Spleen (tissue), 11 donors: Measurements from ENCODE around the gene NKD1. TPM values are rescaled to one million over a fixed set of nuclear protein-coding genes. Genes with fewer than 3 reads are reported as not detected.

Source experiments
- DNase-seq: peaks from one replicate; pipeline ENCODE4 v3.0.0-alpha.2; 2020
- H3K27ac ChIP-seq, 8 donors: fragments of 200-600 bp; sonication (generic) in 7 of 8; 1 replicate in 4 of 8; 2 replicates in 4 of 8; pipeline versions ENCODE4 v1.5.0 to v1.8.0; 2016 to 2021; ENCODE audit warnings: inconsistent platforms in 4 of 8, mild to moderate bottlenecking in 4 of 8, moderate library complexity in 1 of 8
- H3K27me3 ChIP-seq, 7 donors: fragments of 200-600 bp; sonication (generic) in 6 of 7; replicated peaks in 1 of 7; 1 replicate in 4 of 7; 2 replicates in 3 of 7; pipeline versions ENCODE4 v1.5.0 to v1.8.0; 2016 to 2021; ENCODE audit warnings: inconsistent platforms in 3 of 7, mild to moderate bottlenecking in 1 of 7
- H3K36me3 ChIP-seq, 6 donors: fragments of 200-600 bp; sonication (generic) in 5 of 6; 1 replicate in 4 of 6; 2 replicates in 2 of 6; pipeline versions ENCODE4 v1.5.0 to v1.8.0; 2016 to 2021; ENCODE audit warnings: inconsistent platforms in 2 of 6
- H3K4me1 ChIP-seq, 6 donors: fragments of 200-600 bp; sonication (generic) in 5 of 6; 1 replicate in 3 of 6; 2 replicates in 3 of 6; pipeline versions ENCODE4 v1.5.0 to v1.8.0; 2016 to 2021; ENCODE audit warnings: inconsistent platforms in 3 of 6
- H3K4me3 ChIP-seq, 8 donors: fragments of 200-600 bp; sonication (generic) in 7 of 8; 1 replicate in 4 of 8; 2 replicates in 4 of 8; pipeline versions ENCODE4 v1.5.0 to v1.8.0; 2016 to 2021; ENCODE audit warnings: inconsistent platforms in 4 of 8, mild to moderate bottlenecking in 4 of 8, moderate library complexity in 2 of 8
- H3K9me3 ChIP-seq, 8 donors: fragments of 200-600 bp; sonication (generic) in 7 of 8; 1 replicate in 4 of 8; 2 replicates in 4 of 8; pipeline versions ENCODE4 v1.5.0 to v1.8.0; 2016 to 2021; ENCODE audit warnings: inconsistent platforms in 4 of 8
- CTCF ChIP-seq, 11 experiments: fragments of 200-600 bp in 7 of 11; fragments of 450-650 bp in 4 of 11; sonication (generic) in 4 of 11; IDR thresholded peaks in 8 of 11; conservative IDR thresholded peaks in 3 of 11; 1 replicate in 7 of 11; 2 replicates in 4 of 11; pipeline versions ENCODE4 v1.4.0 to v1.8.0; 2016 to 2021; ENCODE audit warnings: antibody characterized with exemption in 11 of 11, inconsistent platforms in 4 of 11, mild to moderate bottlenecking in 1 of 11
- POLR2A ChIP-seq, 3 donors: fragments of 450-650 bp; IDR thresholded peaks; one replicate each; pipeline ENCODE4 v1.5.1; 2017; ENCODE audit warnings: antibody characterized with exemption in 3 of 3, mild to moderate bottlenecking in 1 of 3
- POLR2AphosphoS5 ChIP-seq, 3 donors: sonication (generic); formaldehyde crosslinking; IDR thresholded peaks; one replicate each; pipeline ENCODE4 v1.5.1; 2017; ENCODE audit warnings: antibody characterized with exemption in 3 of 3
- WGBS, 5 donors: extraction: QIAGEN DNeasy Blood & Tissue Kit in 3 of 5; methylation state at CpG; one replicate each; pipeline versions ENCODE4 v1.1.5 to v1.1.7; 2013 to 2018; 5-methylcytosine and 5-hydroxymethylcytosine counted together
- intact Hi-C: fragments of 100-400 bp; cut with DNase I; formaldehyde crosslinking; loops from one replicate; pipeline ENCODE4 v1.15.0; 2023; ENCODE audit warnings: low total_unique reads
- polyA plus RNA-seq, 3 donors: library from polyadenylated mRNA; stranded (reverse); fragments of 200-250 nt; gene quantifications; one replicate each; pipeline ENCODE4 v1.2.1, GENCODE V29; 2013
- total RNA-seq, 7 donors: library from RNA; depleted of rRNA in 3 of 7; stranded (reverse); fragments of >200 nt in 3 of 7; fragmentation: NEBNext Ultra II Directional in 4 of 7; extraction: Animal tissue kit (Norgen Biotek cat#: 25700) in 4 of 7; gene quantifications; one replicate each; pipeline versions ENCODE4 v1.1.0 to v1.2.1, GENCODE V29; 2016 to 2021
- donor health status: healthy with polysubstance abuse.
- donor health status: DM: no; HTN: no; CAD: no; lungs with moderate emphysema.
- donor health status: DM: no; HTN: no; CAD: no.
- donor health status: Bipolar disorder and iron deficiency.
- donor health status: healthy.
- donor health status: DM: no; HTN: no; CAD: no.
- donor health status: DM: yes; HTN: yes; CAD: no.

Gene NKD1
- total and polyA plus RNA-seq, 10 donors, result 0.11 to 15.2 (median 3.6) TPM

- Histone ChIP-seq H3K27me3 (no peaks in the 10 kb centered on the region), H3K9me3 (no peaks in the 10 kb centered on the region), H3K4me3 (peak overlapping the region in 1 of 8 donors; percentile 39), H3K36me3 (peaks cover 0 to 9% (median 0%) of the 10 kb centered on the region in 6 donors), H3K4me1 (peaks cover 45 to 97% (median 82%) of the 10 kb centered on the region in 6 donors), H3K27ac (peak overlapping the region; percentile 63 to 94 (median 80))
- WGBS, 5 donors, result 28 to 51% (median 33%) methylated on average over 14 of the region's 14 CpGs
- peak; percentile 87 for DNase-seq
- TF ChIP-seq CTCF (IDR thresholded peaks at IDR 0.05 in 8 of 11, conservative IDR thresholded peaks at IDR 0.05 in 3 of 11), result no peak
- TF ChIP-seq POLR2A (IDR thresholded peaks at IDR 0.05), result no peak
- TF ChIP-seq POLR2AphosphoS5 (IDR thresholded peaks at IDR 0.05), result peak in 2 of 3 donors; percentile 63 to 75
- intact Hi-C loops, result no loop called here
Observed at GRCh38 chr16:50683689-50684374, 135.6 kb downstream of the NKD1 start.

- H3K4me1 ChIP-seq, result peaks cover 35 to 92% (median 71%) of the 10 kb centered on the region in 6 donors
Observed at GRCh38 chr16:50684823-50685461, 136.7 kb downstream of the NKD1 start.

GRCh38 chr16:50685462-50686063, 137.4 kb downstream of the NKD1 start:
- Histone ChIP-seq H3K36me3 (no peaks in the 10 kb centered on the region), H3K27ac (peak overlapping the region; percentile 63 to 94 (median 80)), H3K4me3 (peak overlapping the region in 1 of 8 donors; percentile 39), H3K4me1 (peaks cover 33 to 85% (median 66%) of the 10 kb centered on the region in 6 donors), H3K9me3 (no peaks in the 10 kb centered on the region), H3K27me3 (no peaks in the 10 kb centered on the region)
- TF ChIP-seq POLR2A (IDR thresholded peaks at IDR 0.05) (no peak), CTCF (IDR thresholded peaks at IDR 0.05 in 8 of 11, conservative IDR thresholded peaks at IDR 0.05 in 3 of 11) (peak in 1 of 11 experiments; percentile 17), POLR2AphosphoS5 (IDR thresholded peaks at IDR 0.05) (no peak)
- DNase-seq, result no peak
- WGBS, 5 donors, result 43 to 70% (median 56%) methylated on average over 8 of the region's 8 CpGs
- intact Hi-C loops, result no loop called here

More at GRCh38 chr16:50684823-50685461, 136.7 kb downstream of the NKD1 start:
- Histone ChIP-seq H3K27me3 (no peaks in the 10 kb centered on the region), H3K27ac (peak overlapping the region; percentile 63 to 94 (median 80)), H3K36me3 (no peaks in the 10 kb centered on the region), H3K9me3 (no peaks in the 10 kb centered on the region), H3K4me3 (peak overlapping the region in 1 of 8 donors; percentile 39)
- 55 to 70% (median 59%) methylated on average over 11 of the region's 11 CpGs for WGBS, 5 donors
- no peak for DNase-seq
- intact Hi-C loops, result no loop called here
- no peak for TF ChIP-seq POLR2AphosphoS5 (IDR thresholded peaks at IDR 0.05)
- TF ChIP-seq POLR2A (IDR thresholded peaks at IDR 0.05), result no peak
- TF ChIP-seq CTCF (IDR thresholded peaks at IDR 0.05 in 8 of 11, conservative IDR thresholded peaks at IDR 0.05 in 3 of 11), result no peak

GRCh38 chr16:50688083-50688482, 139.9 kb downstream of the NKD1 start:
- Histone ChIP-seq H3K36me3 (no peaks in the 10 kb centered on the region), H3K27ac (peak overlapping the region in 7 of 8 donors; percentile 48 to 82 (median 61)), H3K9me3 (no peaks in the 10 kb centered on the region), H3K4me1 (peaks cover 25 to 66% (median 48%) of the 10 kb centered on the region in 6 donors), H3K27me3 (no peaks in the 10 kb centered on the region), H3K4me3 (no peak overlapping the region)
- intact Hi-C loops, result no loop called here
- TF ChIP-seq CTCF (IDR thresholded peaks at IDR 0.05 in 8 of 11, conservative IDR thresholded peaks at IDR 0.05 in 3 of 11) (no peak), POLR2AphosphoS5 (IDR thresholded peaks at IDR 0.05) (peak; percentile 16 to 52 (median 19)), POLR2A (IDR thresholded peaks at IDR 0.05) (no peak)
- WGBS, 5 donors, result 56 to 70% (median 66%) methylated on average over 12 of the region's 12 CpGs
- peak; percentile 72 for DNase-seq
